HEK293T (cell line): ENCODE measurements around the gene GREM2.

Experiments used
- ARNT ChIP-seq: fragments of 450-650 bp; IDR thresholded peaks from 2 replicates; pipeline ENCODE4 v1.6.1; 2017; ENCODE audit warnings: mild to moderate bottlenecking
- BHLHE40 ChIP-seq: fragments of 450-650 bp; IDR thresholded peaks from 2 replicates; pipeline ENCODE4 v1.6.1; 2016; ENCODE audit warnings: mild to moderate bottlenecking, moderate library complexity, borderline replicate concordance
- CTBP1 ChIP-seq: fragments of 450-650 bp; IDR thresholded peaks from 2 replicates; pipeline ENCODE4 v1.6.1; 2016; ENCODE audit warnings: borderline replicate concordance
- FOXA1 ChIP-seq: fragments of 450-650 bp; IDR thresholded peaks from 2 replicates; pipeline ENCODE4 v1.6.1; 2016; ENCODE audit warnings: mild to moderate bottlenecking
- FOXM1 ChIP-seq: fragments of 450-650 bp; IDR thresholded peaks from 2 replicates; pipeline ENCODE4 v1.6.1; 2017; ENCODE audit warnings: mild to moderate bottlenecking, borderline replicate concordance
- NFRKB ChIP-seq: fragments of 450-650 bp; IDR thresholded peaks from 2 replicates; pipeline ENCODE4 v1.6.1; 2016; ENCODE audit warnings: mild to moderate bottlenecking, moderate library complexity
- PKNOX1 ChIP-seq: fragments of 450-650 bp; IDR thresholded peaks from 2 replicates; pipeline ENCODE4 v1.6.1; 2016
- SP1 ChIP-seq: fragments of 450-650 bp; IDR thresholded peaks from 2 replicates; pipeline ENCODE4 v1.6.1; 2017
- TARDBP ChIP-seq: fragments of 450-650 bp; IDR thresholded peaks from 2 replicates; pipeline ENCODE4 v1.6.1; 2016
- ZNF384 ChIP-seq: fragments of 450-650 bp; IDR thresholded peaks from 2 replicates; pipeline ENCODE4 v1.6.1; 2016

DNA sequence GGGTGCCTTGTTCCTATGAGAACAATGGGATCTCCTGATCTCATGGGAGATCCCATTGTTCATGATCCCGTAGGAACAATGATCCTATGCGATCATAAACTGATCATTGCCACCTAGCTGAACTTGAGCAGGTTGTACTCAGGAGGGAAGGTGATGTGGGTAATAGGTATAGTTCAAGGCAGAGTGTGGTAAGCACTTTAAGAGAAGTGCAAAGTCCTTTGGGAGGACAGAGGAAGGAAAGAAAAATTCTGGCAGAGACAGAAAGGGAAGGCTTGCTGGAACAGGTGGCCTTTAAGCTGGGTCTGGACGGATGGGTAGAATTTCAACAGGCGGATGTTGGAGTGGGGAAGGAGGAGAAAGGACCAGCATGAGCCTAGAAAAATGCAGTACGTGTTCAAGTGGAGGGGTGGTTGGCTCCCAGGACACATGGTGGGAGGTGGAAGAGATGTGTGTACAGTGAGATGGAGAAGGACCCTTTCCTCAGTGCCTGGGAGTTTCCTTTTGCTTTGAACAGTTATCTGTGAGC, 22.3 kb downstream of the GREM2 start:
- TF ChIP-seq TARDBP = no peak
- TF ChIP-seq PKNOX1 = no peak
- no peak for TF ChIP-seq FOXA1
- TF ChIP-seq ZNF384 = no peak
- no peak for TF ChIP-seq ARNT
- no peak for TF ChIP-seq CTBP1
- TF ChIP-seq NFRKB = no peak
- TF ChIP-seq BHLHE40 = no peak
- no peak for TF ChIP-seq SP1
- TF ChIP-seq FOXM1 = no peak
